ENCODE results near the gene SMCR8. TPM values are rescaled to one million over a fixed set of nuclear protein-coding genes. Genes with fewer than 3 reads are reported as not detected.

Gene SMCR8
- total RNA-seq, 1 experiment from 2014 or later: 22.4 TPM

GRCh38 chr17:18353541-18353940 lies 38.4 kb downstream of the SMCR8 start:
- Histone ChIP-seq H3K4me1 (ENCODE audit: insufficient read depth, low read length) (no peaks in the 10 kb centered on the region), H4K8ac (replicated peaks; ENCODE audit: insufficient read length, low read depth, low read length) (no peak overlapping the region), H3K23me2 (ENCODE audit: insufficient read length, low read depth, low read length, poor library complexity, severe bottlenecking) (no peaks in the 10 kb centered on the region), H2BK12ac (ENCODE audit: insufficient read length, low read depth, low read length) (no peak overlapping the region), H2AK5ac (ENCODE audit: insufficient read length, low read length) (no peak overlapping the region), H3K56ac (ENCODE audit: insufficient read length, low read depth, low read length) (no peak overlapping the region), H3K4me2 (ENCODE audit: insufficient read depth, insufficient read length, low read length) (no peak overlapping the region), H2BK15ac (ENCODE audit: low read depth, low read length) (no peak overlapping the region), H3K23ac (ENCODE audit: insufficient read length, low read depth, low read length) (no peak overlapping the region), H3K9me3 (ENCODE audit: control insufficient read depth, low read depth, low read length) (no peaks in the 10 kb centered on the region), H3K27me3 (ENCODE audit: insufficient read depth, low read length) (no peaks in the 10 kb centered on the region), H4K91ac (ENCODE audit: insufficient read length, low read depth, low read length) (no peak overlapping the region), H4K5ac (ENCODE audit: insufficient read length, low read depth, low read length) (no peak overlapping the region), H3K9ac (ENCODE audit: extremely low read depth, insufficient read length, low read length) (no peak overlapping the region), H3K14ac (ENCODE audit: insufficient read depth, low read length) (no peak overlapping the region), H3K18ac (ENCODE audit: insufficient read length, low read depth, low read length) (no peak overlapping the region), H2AFZ (ENCODE audit: low read length) (no peak overlapping the region), H4K20me1 (ENCODE audit: control insufficient read depth, insufficient read depth, insufficient read length) (no peaks in the 10 kb centered on the region), H3K27ac (ENCODE audit: insufficient read length, low read depth, low read length) (no peak overlapping the region), H2BK5ac (ENCODE audit: insufficient read length, low read length) (no peak overlapping the region), H3K79me2 (ENCODE audit: insufficient read depth, low read length) (no peaks in the 10 kb centered on the region), H2BK120ac (ENCODE audit: low read depth, low read length, poor library complexity, severe bottlenecking) (no peak overlapping the region), H2BK20ac (ENCODE audit: low read depth, low read length, poor library complexity, severe bottlenecking) (no peak overlapping the region), H3T11ph (ENCODE audit: low read length) (no peak overlapping the region), H3K79me1 (ENCODE audit: insufficient read depth, low read depth, low read length, poor library complexity, severe bottlenecking) (no peaks in the 10 kb centered on the region), H3K4ac (ENCODE audit: low read depth, low read length) (no peak overlapping the region)
- H3K27ac Mint-ChIP-seq: 0 out of 7 replicates have a peak overlapping the region, but pooled peaks of 1 of the 3 experiments have one; percentile 55
- no peaks in the 10 kb centered on the region for H3K27me3 Mint-ChIP-seq (ENCODE audit: low read depth)
- WGBS (ENCODE audit: extremely low coverage, insufficient read length, low lambda C conversion rate): no CpG with 5 or more reads among the region's 6 CpGs
- no peaks in the 10 kb centered on the region for H3K4me1 Mint-ChIP-seq
- no peak for TF ChIP-seq CTCF (conservative IDR thresholded peaks at IDR 0.05)
- H3K4me3 Mint-ChIP-seq: no peak overlapping the region
- H3K36me3 Mint-ChIP-seq (ENCODE audit: insufficient read depth in 1 of 3, low read depth in 3 of 3): peaks cover 21 to 66% (median 46%) of the 10 kb centered on the region in 3 experiments; a peak in 6 of 7 replicates
- H3K9me3 Mint-ChIP-seq: no peaks in the 10 kb centered on the region
- DNase-seq: no peak
